ENCODE measurements around the gene CAPZA1. TPM values are rescaled to one million over a fixed set of nuclear protein-coding genes. Genes with fewer than 3 reads are reported as not detected.

The CAPZA1 gene
- polyA plus RNA-seq, 6 donors from 2014 or later: 202 to 291 (median 254) TPM

- peak within 1 kb of the TSS; percentile 83 to 94 (median 91) for H3K27ac Mint-ChIP-seq
- peaks cover 12 to 22% of the 10 kb centered on the region in 2 donors for H3K36me3 Mint-ChIP-seq
- H3K9me3 Mint-ChIP-seq: no peaks in the 10 kb centered on the region
- peak; percentile 56 for DNase-seq
- peaks cover 24 to 44% (median 29%) of the 10 kb centered on the region in 3 donors for H3K4me1 Mint-ChIP-seq
- peak; percentile 49 to 56 for ATAC-seq (ENCODE audit: low read depth in 2 of 2)
- H3K4me3 Mint-ChIP-seq: peak within 1 kb of the TSS; percentile 84 to 99 (median 94)
- H3K27me3 Mint-ChIP-seq: no peaks in the 10 kb centered on the region
These were observed 54.9 kb downstream of the CAPZA1 start, which contains the start of gene MOV10 for GRCh38 chr1:112674440-112674985. Gene MOV10, plus strand, starts transcription at chr1:112674659. Its CDS starts 254 bp downstream, at chr1:112674913.

- peak; percentile 42 to 48 for ATAC-seq (ENCODE audit: low read depth in 2 of 2)
- Mint-ChIP-seq H3K27ac (peak overlapping the region; percentile 67 to 94 (median 91)), H3K4me1 (peaks cover 24 to 44% (median 29%) of the 10 kb centered on the region in 3 donors)
These were observed 55.5 kb downstream of the CAPZA1 start for GRCh38 chr1:112674986-112675727.

GRCh38 chr1:112675728-112676381 lies 56.2 kb downstream of the CAPZA1 start:
- Mint-ChIP-seq H3K4me3 (peak overlapping the region; percentile 71 to 97 (median 86)), H3K27ac (peak overlapping the region; percentile 19 to 92 (median 67)), H3K27me3 (no peaks in the 10 kb centered on the region), H3K36me3 (peaks cover 7 to 9% of the 10 kb centered on the region in 2 donors), H3K9me3 (no peaks in the 10 kb centered on the region), H3K4me1 (peaks cover 24 to 44% (median 29%) of the 10 kb centered on the region in 3 donors)
- no peak for ATAC-seq (ENCODE audit: low read depth in 2 of 2)
- no peak for DNase-seq

More at GRCh38 chr1:112674986-112675727, 55.5 kb downstream of the CAPZA1 start:
- no peaks in the 10 kb centered on the region for H3K27me3 Mint-ChIP-seq
- peak; percentile 46 for DNase-seq
- H3K4me3 Mint-ChIP-seq: peak overlapping the region; percentile 84 to 99 (median 94)
- H3K36me3 Mint-ChIP-seq: peaks cover 7 to 15% of the 10 kb centered on the region in 2 donors
- no peaks in the 10 kb centered on the region for H3K9me3 Mint-ChIP-seq

GRCh38 chr1:112676543-112676942 lies 56.9 kb downstream of the CAPZA1 start:
- Mint-ChIP-seq H3K36me3 (peaks cover 2 to 3% of the 10 kb centered on the region in 2 donors), H3K27me3 (no peaks in the 10 kb centered on the region), H3K9me3 (no peaks in the 10 kb centered on the region), H3K4me3 (peak overlapping the region; percentile 62 to 97 (median 82)), H3K4me1 (peaks cover 24 to 44% (median 29%) of the 10 kb centered on the region in 3 donors), H3K27ac (peak overlapping the region in 3 of 6 donors; percentile 3 to 41 (median 26))
- DNase-seq (peak; percentile 44), ATAC-seq (ENCODE audit: low read depth in 2 of 2) (peak; percentile 63 to 72)

- Mint-ChIP-seq H3K36me3 (no peaks in the 10 kb centered on the region), H3K9me3 (no peaks in the 10 kb centered on the region), H3K4me3 (no peak overlapping the region), H3K27me3 (no peaks in the 10 kb centered on the region), H3K27ac (no peak overlapping the region), H3K4me1 (peaks cover 24 to 44% (median 29%) of the 10 kb centered on the region in 3 donors)
- DNase-seq: no peak
- no peak for ATAC-seq (ENCODE audit: low read depth in 2 of 2)
These were observed 57.9 kb downstream of the CAPZA1 start for GRCh38 chr1:112677501-112677900.

GRCh38 chr1:112678605-112679004 lies 59.0 kb downstream of the CAPZA1 start:
- no peaks in the 10 kb centered on the region for H3K36me3 Mint-ChIP-seq
- DNase-seq (no peak), ATAC-seq (ENCODE audit: low read depth in 2 of 2) (no peak)
- H3K9me3 Mint-ChIP-seq: no peaks in the 10 kb centered on the region
- no peak overlapping the region for H3K4me3 Mint-ChIP-seq
- H3K27ac Mint-ChIP-seq: peak overlapping the region in 1 of 6 donors; percentile 0
- no peaks in the 10 kb centered on the region for H3K27me3 Mint-ChIP-seq
- peaks cover 22 to 36% (median 26%) of the 10 kb centered on the region in 3 donors for H3K4me1 Mint-ChIP-seq

- Mint-ChIP-seq H3K27me3 (no peaks in the 10 kb centered on the region), H3K27ac (peak overlapping the region in 1 of 6 donors; percentile 62), H3K4me3 (no peak overlapping the region), H3K4me1 (peaks cover 5 to 11% (median 7%) of the 10 kb centered on the region in 3 donors), H3K36me3 (no peaks in the 10 kb centered on the region), H3K9me3 (no peaks in the 10 kb centered on the region)
- DNase-seq: no peak
- no peak for ATAC-seq (ENCODE audit: low read depth in 2 of 2)
These were observed 66.3 kb downstream of the CAPZA1 start for GRCh38 chr1:112685913-112686312.

GRCh38 chr1:112686417-112686816 lies 66.8 kb downstream of the CAPZA1 start:
- DNase-seq (no peak), ATAC-seq (ENCODE audit: low read depth in 2 of 2) (no peak)
- Mint-ChIP-seq H3K27me3 (no peaks in the 10 kb centered on the region), H3K36me3 (peaks cover 0 to under 1% of the 10 kb centered on the region in 2 donors), H3K4me1 (peaks cover 5 to 11% (median 7%) of the 10 kb centered on the region in 3 donors), H3K4me3 (peak overlapping the region in 1 of 8 donors; percentile 10), H3K9me3 (no peaks in the 10 kb centered on the region), H3K27ac (peak overlapping the region in 1 of 6 donors; percentile 65)

GRCh38 chr1:112686835-112687234 lies 67.2 kb downstream of the CAPZA1 start:
- Mint-ChIP-seq H3K27me3 (no peaks in the 10 kb centered on the region), H3K4me1 (peaks cover 5 to 11% (median 7%) of the 10 kb centered on the region in 3 donors), H3K36me3 (peaks cover 4 to 5% of the 10 kb centered on the region in 2 donors), H3K27ac (peak overlapping the region in 1 of 6 donors; percentile 65), H3K4me3 (peak overlapping the region in 1 of 8 donors; percentile 10), H3K9me3 (no peaks in the 10 kb centered on the region)
- ATAC-seq (ENCODE audit: low read depth in 2 of 2) (no peak), DNase-seq (no peak)

- Mint-ChIP-seq H3K36me3 (peaks cover 9 to 10% of the 10 kb centered on the region in 2 donors), H3K27ac (peak overlapping the region in 2 of 6 donors; percentile 56 to 65), H3K4me3 (no peak overlapping the region), H3K4me1 (peaks cover 5 to 11% (median 7%) of the 10 kb centered on the region in 3 donors), H3K9me3 (no peaks in the 10 kb centered on the region), H3K27me3 (no peaks in the 10 kb centered on the region)
- no peak for DNase-seq
- no peak for ATAC-seq (ENCODE audit: low read depth in 2 of 2)
These were observed 67.7 kb downstream of the CAPZA1 start for GRCh38 chr1:112687361-112687760.

GRCh38 chr1:112687785-112688496 lies 68.3 kb downstream of the CAPZA1 start:
- H3K27me3 Mint-ChIP-seq: no peaks in the 10 kb centered on the region
- DNase-seq: no peak
- no peak overlapping the region for H3K4me3 Mint-ChIP-seq
- peaks cover 5 to 11% (median 7%) of the 10 kb centered on the region in 3 donors for H3K4me1 Mint-ChIP-seq
- H3K9me3 Mint-ChIP-seq: no peaks in the 10 kb centered on the region
- peaks cover 10 to 13% of the 10 kb centered on the region in 2 donors for H3K36me3 Mint-ChIP-seq
- ATAC-seq (ENCODE audit: low read depth in 2 of 2): no peak
- peak overlapping the region in 2 of 6 donors; percentile 24 to 56 for H3K27ac Mint-ChIP-seq

- Mint-ChIP-seq H3K27ac (peak overlapping the region in 2 of 6 donors; percentile 56 to 78), H3K27me3 (no peaks in the 10 kb centered on the region), H3K9me3 (no peaks in the 10 kb centered on the region), H3K4me3 (no peak overlapping the region), H3K4me1 (peaks cover 5 to 11% (median 7%) of the 10 kb centered on the region in 3 donors), H3K36me3 (peaks cover 10 to 13% of the 10 kb centered on the region in 2 donors)
- DNase-seq (no peak), ATAC-seq (ENCODE audit: low read depth in 2 of 2) (no peak)
These were observed 69.2 kb downstream of the CAPZA1 start for GRCh38 chr1:112688781-112689193.

Data from naive B cell (primary cell).